Upper lobe of right lung (tissue), 1 donor: ENCODE data around the gene KCNQ5. TPM values are rescaled to one million over a fixed set of nuclear protein-coding genes. Genes with fewer than 3 reads are reported as not detected.

Experiments used
- ATAC-seq: fragments of 200-7000 bp; cut with Tn5 transposase; one replicate; pipeline ENCODE4 v1.9.1; 2020; ENCODE audit warnings: mild to moderate bottlenecking, moderate library complexity
- DNase-seq: peaks from one replicate; pipeline ENCODE4 v3.0.0-alpha.2; 2020
- H3K27ac ChIP-seq: fragments of 200-600 bp; one replicate; pipeline ENCODE4 v1.8.0; 2022
- H3K27me3 ChIP-seq: fragments of 200-600 bp; one replicate; pipeline ENCODE4 v1.8.0; 2022; ENCODE audit warnings: mild to moderate bottlenecking
- H3K36me3 ChIP-seq: fragments of 200-600 bp; one replicate; pipeline ENCODE4 v1.8.0; 2022
- H3K4me1 ChIP-seq: fragments of 200-600 bp; one replicate; pipeline ENCODE4 v1.8.0; 2022
- H3K4me3 ChIP-seq: fragments of 200-600 bp; one replicate; pipeline ENCODE4 v1.8.0; 2022; ENCODE audit warnings: mild to moderate bottlenecking
- H3K9me3 ChIP-seq: fragments of 200-600 bp; one replicate; pipeline ENCODE4 v1.8.0; 2022
- CTCF ChIP-seq: fragments of 200-600 bp; IDR thresholded peaks from one replicate; pipeline ENCODE4 v1.8.0; 2022; ENCODE audit warnings: antibody characterized with exemption
- intact Hi-C: fragments of 100-400 bp; cut with DNase I; formaldehyde crosslinking; loops from one replicate; pipeline ENCODE4 v1.11.0; 2022
- total RNA-seq: library from RNA; stranded (reverse); fragmentation: NEBNext Ultra II Directional; extraction: Animal tissue kit (Norgen Biotek cat#: 25700); gene quantifications from one replicate; pipeline ENCODE4 v1.2.1, GENCODE V29; 2021
- donor health status: DM: no; HTN: yes; CAD: no; lungs with severe emphysema.

Gene KCNQ5
- total RNA-seq, 1 donor from 2014 or later = 1.3 TPM

GRCh38 chr6:73116330-73116729 lies 494.5 kb downstream of the KCNQ5 start:
- DNase-seq (no peak), ATAC-seq (no peak)
- Histone ChIP-seq H3K4me3 (no peak overlapping the region), H3K4me1 (no peaks in the 10 kb centered on the region), H3K27me3 (no peaks in the 10 kb centered on the region), H3K27ac (no peak overlapping the region), H3K9me3 (no peaks in the 10 kb centered on the region), H3K36me3 (no peaks in the 10 kb centered on the region)
- no peak for TF ChIP-seq CTCF
- intact Hi-C loops = no loop called here

- Histone ChIP-seq H3K27me3 (no peaks in the 10 kb centered on the region), H3K27ac (no peak overlapping the region), H3K4me1 (no peaks in the 10 kb centered on the region), H3K36me3 (no peaks in the 10 kb centered on the region), H3K4me3 (no peak overlapping the region), H3K9me3 (no peaks in the 10 kb centered on the region)
- DNase-seq (no peak), ATAC-seq (no peak)
- TF ChIP-seq CTCF = no peak
- intact Hi-C loops = no loop called here
Measured at GRCh38 chr6:73121421-73121993, 499.6 kb downstream of the KCNQ5 start.

- Histone ChIP-seq H3K27ac (no peak overlapping the region), H3K27me3 (no peaks in the 10 kb centered on the region), H3K4me1 (no peaks in the 10 kb centered on the region), H3K9me3 (no peaks in the 10 kb centered on the region), H3K36me3 (no peaks in the 10 kb centered on the region), H3K4me3 (no peak overlapping the region)
- DNase-seq = no peak
- TF ChIP-seq CTCF = no peak
- intact Hi-C loops = no loop called here
- ATAC-seq = no peak
Measured at GRCh38 chr6:73123632-73124329, 501.9 kb downstream of the KCNQ5 start.

- Histone ChIP-seq H3K4me1 (no peaks in the 10 kb centered on the region), H3K4me3 (no peak overlapping the region), H3K27me3 (no peaks in the 10 kb centered on the region), H3K9me3 (no peaks in the 10 kb centered on the region), H3K27ac (no peak overlapping the region), H3K36me3 (no peaks in the 10 kb centered on the region)
- peak; percentile 91 for TF ChIP-seq CTCF
- DNase-seq (peak; percentile 88), ATAC-seq (peak; percentile 97)
- intact Hi-C loops = no loop called here
Measured at GRCh38 chr6:73129653-73130443, 508.0 kb downstream of the KCNQ5 start.

GRCh38 chr6:73131706-73132105 lies 509.8 kb downstream of the KCNQ5 start:
- TF ChIP-seq CTCF = no peak
- H3K4me3 ChIP-seq = no peak overlapping the region
- no peak for ATAC-seq
- no peaks in the 10 kb centered on the region for H3K27me3 ChIP-seq
- intact Hi-C loops = no loop called here
- no peaks in the 10 kb centered on the region for H3K9me3 ChIP-seq
- H3K36me3 ChIP-seq = no peaks in the 10 kb centered on the region
- H3K27ac ChIP-seq = no peak overlapping the region
- no peaks in the 10 kb centered on the region for H3K4me1 ChIP-seq
- DNase-seq = no peak
